ENCODE data around the gene MYOD1.

Gene MYOD1

DNA sequence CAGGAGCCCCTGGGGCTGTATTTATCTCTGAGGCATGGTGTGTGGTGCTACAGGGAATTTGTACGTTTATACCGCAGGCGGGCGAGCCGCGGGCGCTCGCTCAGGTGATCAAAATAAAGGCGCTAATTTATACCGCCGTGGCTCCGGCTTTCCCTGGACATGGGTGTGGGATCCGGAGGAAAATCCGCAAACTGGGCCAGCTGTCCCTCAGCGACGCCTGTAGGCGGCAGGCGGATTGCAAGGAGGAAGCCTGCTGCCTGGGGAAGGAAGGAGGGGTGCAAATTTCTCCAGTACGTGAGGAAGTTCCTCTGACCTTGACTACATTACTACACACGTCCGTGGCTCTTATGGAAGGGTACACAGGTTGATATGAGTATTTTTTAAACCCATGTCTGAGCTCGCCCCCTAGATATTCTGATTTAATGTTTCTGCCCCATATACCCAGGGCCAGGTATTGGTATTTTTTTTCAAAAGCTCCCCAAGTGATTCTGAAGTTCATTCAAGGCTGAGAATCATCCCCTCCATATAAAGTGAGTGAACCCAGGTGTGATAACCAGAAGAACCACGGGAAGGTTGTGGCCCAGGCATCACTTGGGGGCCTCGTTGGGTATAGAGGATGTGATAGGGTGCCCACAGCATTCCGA is 2.8 kb downstream of the MYOD1 start:
- Histone ChIP-seq H2AK5ac (ENCODE audit: low read depth, low read length) (no peak overlapping the region), H2BK120ac (ENCODE audit: low read depth, low read length) (no peak overlapping the region), H2BK5ac (ENCODE audit: low read length) (no peak overlapping the region), H2BK12ac (ENCODE audit: low read length) (no peak overlapping the region), H4K8ac (ENCODE audit: low read depth, low read length) (no peak overlapping the region), H3K4me2 (ENCODE audit: insufficient read depth, low read length, poor library complexity, severe bottlenecking) (no peak overlapping the region), H3K18ac (ENCODE audit: low read length) (no peak overlapping the region), H3K79me1 (ENCODE audit: low read depth, low read length) (peaks cover 2% of the 10 kb centered on the region), H3K4ac (ENCODE audit: low read length) (no peak overlapping the region), H3K27ac (replicated peaks; ENCODE audit: low read length) (no peak overlapping the region), H3K9ac (ENCODE audit: low read depth, low read length, poor library complexity) (no peak overlapping the region), H3K36me3 (replicated peaks in 1 of 2; ENCODE audit: control insufficient read depth in 2 of 2, insufficient read depth in 2 of 2, low read length in 2 of 2) (no peaks in the 10 kb centered on the region), H3K27me3 (ENCODE audit: control insufficient read depth in 3 of 3, insufficient read depth in 3 of 3, low read depth in 1 of 3, low read length in 3 of 3) (peaks cover 28 to 87% (median 62%) of the 10 kb centered on the region in 3 experiments), H2AFZ (ENCODE audit: low read length) (no peak overlapping the region), H4K91ac (ENCODE audit: low read depth, low read length, poor library complexity) (no peak overlapping the region), H3K4me1 (ENCODE audit: control insufficient read depth in 2 of 2, insufficient read depth in 1 of 2, low read depth in 1 of 2, low read length in 2 of 2) (peaks cover 0 to 9% of the 10 kb centered on the region in 2 donors), H3K14ac (ENCODE audit: low read length) (no peak overlapping the region), H3K9me3 (replicated peaks in 1 of 2; ENCODE audit: control insufficient read depth in 2 of 2, insufficient read depth in 1 of 2, low read depth in 1 of 2, low read length in 2 of 2) (peaks cover 0 to 1% of the 10 kb centered on the region in 2 donors), H3K23ac (ENCODE audit: low read depth, low read length, poor library complexity) (no peak overlapping the region), H3K4me3 (ENCODE audit: low read length in 2 of 2) (no peak overlapping the region), H2BK15ac (ENCODE audit: low read length) (no peak overlapping the region)
- no CpG with 5 or more reads among the region's 25 CpGs for WGBS, 2 donors (ENCODE audit: extremely low coverage in 2 of 2, insufficient read length in 2 of 2, insufficient replicate concordance in 1 of 2)
- no peak for DNase-seq (ENCODE audit: low spot score)

DNA sequence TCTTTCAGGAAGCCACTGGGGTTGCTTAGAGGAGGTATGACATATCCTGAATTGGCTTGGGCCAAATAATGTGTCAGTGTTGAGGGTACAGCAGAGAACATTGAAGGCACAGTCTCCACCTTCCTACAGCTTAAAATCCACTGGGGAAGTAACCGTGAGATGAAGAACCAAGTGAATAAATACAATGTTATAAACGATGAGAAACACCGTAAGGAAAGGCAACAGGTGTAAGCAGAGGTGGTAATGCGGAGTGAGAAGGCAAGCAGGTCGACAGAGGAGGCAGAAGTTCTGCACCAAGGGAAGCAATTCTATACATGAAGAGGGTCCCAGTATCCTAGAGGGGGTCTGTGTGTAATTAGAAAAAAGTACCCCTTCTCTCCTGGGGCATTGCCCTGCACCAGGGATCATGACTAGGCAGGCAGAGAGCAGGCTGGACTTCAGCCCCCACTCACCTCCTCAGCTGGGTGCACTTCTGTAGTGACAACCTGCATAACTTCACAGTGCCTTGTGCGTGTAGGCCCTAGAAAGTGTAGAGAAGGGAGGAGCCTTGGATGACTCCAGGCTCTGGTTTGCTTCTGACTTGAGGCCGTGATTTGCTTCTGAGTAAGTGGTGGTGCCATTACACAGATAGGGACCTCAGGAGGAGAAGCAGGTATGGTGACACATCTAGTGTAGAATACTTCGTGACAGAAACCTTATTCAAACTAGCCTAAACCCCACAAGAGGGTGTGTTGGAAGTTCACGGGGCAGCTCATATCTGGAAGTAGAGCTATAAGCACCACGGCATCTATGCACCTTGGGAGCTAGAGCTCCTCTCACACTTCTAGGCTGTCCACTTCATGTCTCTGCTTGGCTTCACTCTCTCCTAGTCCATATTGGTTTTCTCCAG is 4.9 kb downstream of the MYOD1 start:
- peaks cover 2% of the 10 kb centered on the region for H3K79me1 ChIP-seq (ENCODE audit: low read depth, low read length)
- H3K4me3 ChIP-seq (ENCODE audit: low read length in 2 of 2), result no peak overlapping the region
- H2BK12ac ChIP-seq (ENCODE audit: low read length), result no peak overlapping the region
- H3K14ac ChIP-seq (ENCODE audit: low read length), result no peak overlapping the region
- DNase-seq (ENCODE audit: low spot score), result no peak
- WGBS, 2 donors (ENCODE audit: extremely low coverage in 2 of 2, insufficient read length in 2 of 2, insufficient replicate concordance in 1 of 2), result no CpG with 5 or more reads among the region's 10 CpGs
- H3K36me3 ChIP-seq (replicated peaks in 1 of 2; ENCODE audit: control insufficient read depth in 2 of 2, insufficient read depth in 2 of 2, low read length in 2 of 2), result no peaks in the 10 kb centered on the region
- no peak overlapping the region for H3K4me2 ChIP-seq (ENCODE audit: insufficient read depth, low read length, poor library complexity, severe bottlenecking)
- H3K18ac ChIP-seq (ENCODE audit: low read length), result no peak overlapping the region
- H2BK5ac ChIP-seq (ENCODE audit: low read length), result no peak overlapping the region
- no peak overlapping the region for H3K27ac ChIP-seq (replicated peaks; ENCODE audit: low read length)
- peaks cover 20 to 66% (median 40%) of the 10 kb centered on the region in 3 experiments for H3K27me3 ChIP-seq (ENCODE audit: control insufficient read depth in 3 of 3, insufficient read depth in 3 of 3, low read depth in 1 of 3, low read length in 3 of 3)
- H3K9me3 ChIP-seq (replicated peaks in 1 of 2; ENCODE audit: control insufficient read depth in 2 of 2, insufficient read depth in 1 of 2, low read depth in 1 of 2, low read length in 2 of 2), result peaks cover 0 to 1% of the 10 kb centered on the region in 2 donors
- no peak overlapping the region for H2AK5ac ChIP-seq (ENCODE audit: low read depth, low read length)
- H3K4me1 ChIP-seq (ENCODE audit: control insufficient read depth in 2 of 2, insufficient read depth in 1 of 2, low read depth in 1 of 2, low read length in 2 of 2), result peaks cover 0 to 5% of the 10 kb centered on the region in 2 donors
- H2BK15ac ChIP-seq (ENCODE audit: low read length), result no peak overlapping the region
- no peak overlapping the region for H2AFZ ChIP-seq (ENCODE audit: low read length)
- H4K8ac ChIP-seq (ENCODE audit: low read depth, low read length), result no peak overlapping the region
- no peak overlapping the region for H2BK120ac ChIP-seq (ENCODE audit: low read depth, low read length)
- H3K4ac ChIP-seq (ENCODE audit: low read length), result no peak overlapping the region
- no peak overlapping the region for H3K23ac ChIP-seq (ENCODE audit: low read depth, low read length, poor library complexity)
- no peak overlapping the region for H3K9ac ChIP-seq (ENCODE audit: low read depth, low read length, poor library complexity)
- H4K91ac ChIP-seq (ENCODE audit: low read depth, low read length, poor library complexity), result no peak overlapping the region

DNA sequence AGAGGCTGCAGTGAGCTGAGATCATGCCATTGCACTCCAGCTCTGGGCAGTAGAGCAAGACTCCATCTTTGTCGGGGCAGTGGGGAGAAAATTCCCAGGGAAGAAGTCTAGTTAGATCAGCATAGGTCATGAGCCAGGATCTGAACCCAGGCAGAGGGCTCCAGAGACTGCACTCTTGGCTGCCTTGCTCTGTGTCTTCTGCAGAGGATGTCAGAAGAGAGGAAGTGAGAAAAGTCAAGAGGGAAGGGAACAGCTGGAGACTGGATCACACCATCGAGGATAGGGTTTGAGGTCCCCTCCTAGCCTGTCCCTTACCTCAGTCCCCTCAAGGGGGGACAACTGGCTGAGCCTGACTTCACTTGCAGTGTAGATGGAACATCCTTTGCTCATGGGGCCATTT is 5.8 kb downstream of the MYOD1 start:
- whole genome bisulfite sequencing, 2 donors (ENCODE audit: extremely low coverage in 2 of 2, insufficient read length in 2 of 2, insufficient replicate concordance in 1 of 2), result no CpG with 5 or more reads among the region's 2 CpGs
- H3K4me3 ChIP-seq (ENCODE audit: low read length in 2 of 2), result no peak overlapping the region
- peaks cover 0 to 3% of the 10 kb centered on the region in 2 donors for H3K4me1 ChIP-seq (ENCODE audit: control insufficient read depth in 2 of 2, insufficient read depth in 1 of 2, low read depth in 1 of 2, low read length in 2 of 2)
- H4K8ac ChIP-seq (ENCODE audit: low read depth, low read length), result no peak overlapping the region
- no peak overlapping the region for H4K91ac ChIP-seq (ENCODE audit: low read depth, low read length, poor library complexity)
- H3K27me3 ChIP-seq (ENCODE audit: control insufficient read depth in 3 of 3, insufficient read depth in 3 of 3, low read depth in 1 of 3, low read length in 3 of 3), result peaks cover 14 to 58% (median 31%) of the 10 kb centered on the region in 3 experiments
- H2AFZ ChIP-seq (ENCODE audit: low read length), result no peak overlapping the region
- no peak overlapping the region for H2BK15ac ChIP-seq (ENCODE audit: low read length)
- H3K36me3 ChIP-seq (replicated peaks in 1 of 2; ENCODE audit: control insufficient read depth in 2 of 2, insufficient read depth in 2 of 2, low read length in 2 of 2), result no peaks in the 10 kb centered on the region
- no peak overlapping the region for H2AK5ac ChIP-seq (ENCODE audit: low read depth, low read length)
- H3K23ac ChIP-seq (ENCODE audit: low read depth, low read length, poor library complexity), result no peak overlapping the region
- no peak overlapping the region for H3K4ac ChIP-seq (ENCODE audit: low read length)
- no peak for DNase-seq (ENCODE audit: low spot score)
- no peak overlapping the region for H2BK12ac ChIP-seq (ENCODE audit: low read length)
- H3K27ac ChIP-seq (replicated peaks; ENCODE audit: low read length), result no peak overlapping the region
- no peaks in the 10 kb centered on the region for H3K9me3 ChIP-seq (replicated peaks in 1 of 2; ENCODE audit: control insufficient read depth in 2 of 2, insufficient read depth in 1 of 2, low read depth in 1 of 2, low read length in 2 of 2)
- H3K14ac ChIP-seq (ENCODE audit: low read length), result no peak overlapping the region
- no peak overlapping the region for H3K4me2 ChIP-seq (ENCODE audit: insufficient read depth, low read length, poor library complexity, severe bottlenecking)
- H3K79me1 ChIP-seq (ENCODE audit: low read depth, low read length), result peaks cover 2% of the 10 kb centered on the region
- H3K9ac ChIP-seq (ENCODE audit: low read depth, low read length, poor library complexity), result no peak overlapping the region
- no peak overlapping the region for H3K18ac ChIP-seq (ENCODE audit: low read length)
- no peak overlapping the region for H2BK5ac ChIP-seq (ENCODE audit: low read length)
- H2BK120ac ChIP-seq (ENCODE audit: low read depth, low read length), result no peak overlapping the region

DNA sequence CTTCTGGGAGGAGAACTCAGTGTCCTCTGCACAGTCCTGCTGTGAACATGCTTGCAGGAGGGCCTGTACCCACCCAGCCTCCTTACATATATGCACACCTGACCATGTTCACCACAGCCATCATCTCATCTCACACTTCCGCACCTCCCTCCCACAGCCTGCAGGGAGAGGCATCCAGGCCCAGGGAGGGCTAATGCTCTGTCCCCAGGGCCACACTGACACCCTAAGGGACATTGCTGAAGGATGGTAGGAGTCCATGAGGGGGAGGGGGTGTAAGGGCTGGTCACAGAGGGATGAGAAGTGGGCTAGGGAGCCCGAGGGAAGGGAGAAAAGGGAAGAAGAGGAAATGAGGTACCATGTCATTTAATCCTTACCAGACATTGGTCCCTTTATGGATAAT is 10.8 kb downstream of the MYOD1 start:
- H3K27ac ChIP-seq (replicated peaks; ENCODE audit: low read length), result no peak overlapping the region
- no peaks in the 10 kb centered on the region for H3K36me3 ChIP-seq (replicated peaks in 1 of 2; ENCODE audit: control insufficient read depth in 2 of 2, insufficient read depth in 2 of 2, low read length in 2 of 2)
- H3K27me3 ChIP-seq (ENCODE audit: control insufficient read depth in 3 of 3, insufficient read depth in 3 of 3, low read depth in 1 of 3, low read length in 3 of 3), result peaks cover 0 to 23% (median 5%) of the 10 kb centered on the region in 3 experiments
- H3K9ac ChIP-seq (ENCODE audit: low read depth, low read length, poor library complexity), result no peak overlapping the region
- no peak overlapping the region for H2BK12ac ChIP-seq (ENCODE audit: low read length)
- DNase-seq (ENCODE audit: low spot score), result no peak
- peaks cover 3% of the 10 kb centered on the region in 2 donors for H3K4me1 ChIP-seq (ENCODE audit: control insufficient read depth in 2 of 2, insufficient read depth in 1 of 2, low read depth in 1 of 2, low read length in 2 of 2)
- H3K79me1 ChIP-seq (ENCODE audit: low read depth, low read length), result peaks cover 2% of the 10 kb centered on the region
- no CpG with 5 or more reads among the region's 2 CpGs for WGBS, 2 donors (ENCODE audit: extremely low coverage in 2 of 2, insufficient read length in 2 of 2, insufficient replicate concordance in 1 of 2)
- no peak overlapping the region for H2BK120ac ChIP-seq (ENCODE audit: low read depth, low read length)
- H4K91ac ChIP-seq (ENCODE audit: low read depth, low read length, poor library complexity), result no peak overlapping the region
- no peak overlapping the region for H3K14ac ChIP-seq (ENCODE audit: low read length)
- H2AK5ac ChIP-seq (ENCODE audit: low read depth, low read length), result no peak overlapping the region
- H3K4ac ChIP-seq (ENCODE audit: low read length), result no peak overlapping the region
- H2AFZ ChIP-seq (ENCODE audit: low read length), result no peak overlapping the region
- no peak overlapping the region for H2BK15ac ChIP-seq (ENCODE audit: low read length)
- no peaks in the 10 kb centered on the region for H3K9me3 ChIP-seq (replicated peaks in 1 of 2; ENCODE audit: control insufficient read depth in 2 of 2, insufficient read depth in 1 of 2, low read depth in 1 of 2, low read length in 2 of 2)
- H4K8ac ChIP-seq (ENCODE audit: low read depth, low read length), result no peak overlapping the region
- H3K4me2 ChIP-seq (ENCODE audit: insufficient read depth, low read length, poor library complexity, severe bottlenecking), result no peak overlapping the region
- H3K4me3 ChIP-seq (ENCODE audit: low read length in 2 of 2), result peak overlapping the region in 1 of 2 donors; percentile 54
- H3K18ac ChIP-seq (ENCODE audit: low read length), result no peak overlapping the region
- no peak overlapping the region for H3K23ac ChIP-seq (ENCODE audit: low read depth, low read length, poor library complexity)
- H2BK5ac ChIP-seq (ENCODE audit: low read length), result no peak overlapping the region

Data from neuronal stem cell (in vitro differentiated cells).